GM23248 (cell line): Measurements from ENCODE around the gene AHR.

Source experiments
- EZH2 ChIP-seq: fragments of 200-600 bp; sonication (generic); IDR thresholded peaks from 2 replicates; pipeline ENCODE4 v1.6.1; 2018; ENCODE audit warnings: antibody characterized with exemption, mild to moderate bottlenecking; ENCODE audit not compliant: insufficient read depth, poor library complexity, severe bottlenecking
- EZH2phosphoT487 ChIP-seq: fragments of 200-600 bp; sonication (generic); IDR thresholded peaks from 2 replicates; pipeline ENCODE4 v1.6.1; 2018; ENCODE audit warnings: antibody characterized with exemption, moderate library complexity, mild to moderate bottlenecking, low read depth; ENCODE audit not compliant: insufficient read depth

GRCh38 chr7:17297243-17297642, 1.2 kb upstream of the AHR start:
- TF ChIP-seq EZH2, result no peak
- no peak for TF ChIP-seq EZH2phosphoT487
